ENCODE results near the gene PSMG1. TPM values are rescaled to one million over a fixed set of nuclear protein-coding genes. Genes with fewer than 3 reads are reported as not detected.
"Not testable (repeated sequence)": the region's sequence is repeated elsewhere in the genome, so short reads cannot be mapped to it uniquely, and the experiment has no call there.

The PSMG1 gene
- total RNA-seq, 2 donors from 2014 or later, result 62.1 to 85.2 TPM

GRCh38 chr21:39149882-39150281 is 33.4 kb downstream of the PSMG1 start:
- ATAC-seq, result no peak
- Mint-ChIP-seq H3K9me3 (no peaks in the 10 kb centered on the region), H3K27ac (no peak overlapping the region), H3K36me3 (no peaks in the 10 kb centered on the region)
- DNase-seq (ENCODE audit: low spot score in 2 of 2), result no peak

GRCh38 chr21:39148975-39149374 is 34.3 kb downstream of the PSMG1 start:
- ATAC-seq, result no peak
- H3K9me3 Mint-ChIP-seq, result peaks cover 0 to 4% of the 10 kb centered on the region in 2 donors
- no peaks in the 10 kb centered on the region for H3K36me3 Mint-ChIP-seq
- no peak overlapping the region for H3K27ac Mint-ChIP-seq
- no peak for DNase-seq (ENCODE audit: low spot score in 2 of 2)

DNA sequence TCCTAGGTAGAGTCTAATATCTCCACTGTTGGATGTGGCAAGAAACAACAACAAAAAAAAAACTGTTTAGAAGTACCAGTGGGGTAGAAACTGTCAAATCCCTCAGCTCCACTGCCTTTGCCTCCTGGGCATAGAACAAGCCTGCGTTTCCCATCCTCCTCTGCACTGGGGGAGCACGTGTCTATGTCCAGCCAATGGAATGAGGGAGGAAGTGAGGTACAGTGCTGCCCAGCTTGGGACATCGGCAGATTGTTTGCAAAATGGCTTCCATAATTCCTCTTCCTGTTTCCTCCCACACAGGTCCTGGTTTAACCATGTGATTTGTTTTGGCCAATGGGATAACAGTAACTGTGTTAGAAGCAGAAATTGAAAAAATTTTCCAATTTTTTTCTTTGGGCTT is 39.1 kb downstream of the PSMG1 start:
- DNase-seq (ENCODE audit: low spot score in 2 of 2) (no peak), ATAC-seq (no peak)
- peaks cover 0 to 7% of the 10 kb centered on the region in 2 donors for H3K9me3 Mint-ChIP-seq
- H3K36me3 Mint-ChIP-seq, result no peaks in the 10 kb centered on the region
- H3K27ac Mint-ChIP-seq, result no peak overlapping the region

GRCh38 chr21:39142972-39143371 is 40.3 kb downstream of the PSMG1 start:
- peaks cover 0 to 7% of the 10 kb centered on the region in 2 donors for H3K9me3 Mint-ChIP-seq
- no peak overlapping the region for H3K27ac Mint-ChIP-seq
- no peaks in the 10 kb centered on the region for H3K36me3 Mint-ChIP-seq
- ATAC-seq, result no peak
- no peak for DNase-seq (ENCODE audit: low spot score in 2 of 2)

- Mint-ChIP-seq H3K9me3 (peaks cover 0 to 7% of the 10 kb centered on the region in 2 donors), H3K27ac (no peak overlapping the region), H3K36me3 (no peaks in the 10 kb centered on the region)
- DNase-seq (ENCODE audit: low spot score in 2 of 2), result no peak
- ATAC-seq, result no peak
Observed at GRCh38 chr21:39141502-39141901, 41.7 kb downstream of the PSMG1 start.

- H3K27ac Mint-ChIP-seq, result no peak overlapping the region
- no peaks in the 10 kb centered on the region for H3K9me3 Mint-ChIP-seq
- ATAC-seq, result no peak
- DNase-seq (ENCODE audit: low spot score in 2 of 2), result no peak
- no peaks in the 10 kb centered on the region for H3K36me3 Mint-ChIP-seq
Observed at GRCh38 chr21:39137248-39138178, 45.7 kb downstream of the PSMG1 start.

DNA sequence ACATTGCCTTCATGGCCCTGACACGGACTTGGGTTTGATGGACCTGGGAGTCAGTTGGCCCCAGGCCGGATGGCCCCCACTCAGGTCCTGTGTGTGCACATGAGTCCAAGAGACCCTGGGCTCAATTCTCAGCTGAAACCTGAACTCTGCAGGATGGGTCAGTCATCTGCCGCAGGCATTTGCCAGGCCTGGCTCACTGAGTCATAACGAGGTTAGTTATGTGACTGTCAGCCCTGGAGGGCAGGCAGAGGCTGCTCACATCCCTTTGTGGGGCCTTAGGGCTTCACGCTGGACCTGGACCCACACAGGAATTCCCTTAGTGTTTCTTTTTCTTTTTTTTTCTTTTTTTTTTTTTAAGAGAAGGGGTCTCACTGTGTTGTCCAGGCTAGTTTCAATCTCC is 46.5 kb downstream of the PSMG1 start:
- peak in 1 of 2 donors; percentile 24 for ATAC-seq

DNA sequence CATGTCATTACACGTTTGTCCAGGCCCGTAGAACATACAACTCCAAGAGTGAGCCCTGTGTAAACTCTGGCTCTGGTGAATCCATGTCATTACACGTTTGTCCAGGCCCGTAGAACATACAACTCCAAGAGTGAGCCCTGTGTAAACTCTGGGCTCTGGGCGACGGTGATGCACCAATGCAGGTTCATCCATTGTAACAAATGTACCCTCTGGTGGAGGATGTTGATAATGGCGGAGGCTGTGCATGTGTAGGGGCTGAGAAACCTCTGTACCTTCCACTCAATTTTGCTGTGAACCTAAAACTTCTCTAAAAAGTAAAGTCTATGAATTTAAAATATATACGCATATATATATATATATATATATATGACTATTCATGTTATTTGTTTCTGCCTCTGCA is 47.1 kb downstream of the PSMG1 start:
- H3K27ac Mint-ChIP-seq; DNase-seq (ENCODE audit: low spot score in 2 of 2); H3K9me3 Mint-ChIP-seq; H3K36me3 Mint-ChIP-seq: not testable (repeated sequence)
- peak; percentile 36 to 51 for ATAC-seq

More for the DNA sequence above, 46.5 kb downstream of the PSMG1 start:
- DNase-seq (ENCODE audit: low spot score in 2 of 2), result no peak
- Mint-ChIP-seq H3K36me3 (no peaks in the 10 kb centered on the region), H3K27ac (no peak overlapping the region), H3K9me3 (no peaks in the 10 kb centered on the region)

GRCh38 chr21:39134288-39134810 is 48.9 kb downstream of the PSMG1 start:
- Mint-ChIP-seq H3K27ac (no peak overlapping the region), H3K9me3 (no peaks in the 10 kb centered on the region), H3K36me3 (no peaks in the 10 kb centered on the region)
- no peak for DNase-seq (ENCODE audit: low spot score in 2 of 2)
- no peak for ATAC-seq

DNA sequence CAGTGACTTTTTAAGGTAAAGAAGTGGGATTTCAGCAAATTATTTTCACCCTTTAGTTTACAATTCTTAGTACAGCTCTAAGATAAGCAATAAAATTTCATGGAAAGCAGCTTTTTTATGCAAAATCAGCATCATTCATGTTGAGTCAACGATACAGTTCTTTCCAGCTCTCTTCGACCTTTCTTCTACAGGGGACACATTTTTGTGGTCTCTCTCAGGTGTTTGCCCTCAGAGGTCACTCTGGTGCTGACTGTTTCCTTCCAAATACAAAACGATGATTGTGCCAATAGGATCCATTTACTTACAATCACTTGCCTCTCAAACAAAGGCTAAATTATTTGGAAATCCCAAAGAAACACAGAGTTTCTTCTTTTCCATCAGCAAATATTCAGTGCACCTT is 51.0 kb downstream of the PSMG1 start:
- DNase-seq (ENCODE audit: low spot score in 2 of 2) (no peak), ATAC-seq (no peak)
- H3K9me3 Mint-ChIP-seq, result no peaks in the 10 kb centered on the region
- no peak overlapping the region for H3K27ac Mint-ChIP-seq
- H3K36me3 Mint-ChIP-seq, result no peaks in the 10 kb centered on the region

DNA sequence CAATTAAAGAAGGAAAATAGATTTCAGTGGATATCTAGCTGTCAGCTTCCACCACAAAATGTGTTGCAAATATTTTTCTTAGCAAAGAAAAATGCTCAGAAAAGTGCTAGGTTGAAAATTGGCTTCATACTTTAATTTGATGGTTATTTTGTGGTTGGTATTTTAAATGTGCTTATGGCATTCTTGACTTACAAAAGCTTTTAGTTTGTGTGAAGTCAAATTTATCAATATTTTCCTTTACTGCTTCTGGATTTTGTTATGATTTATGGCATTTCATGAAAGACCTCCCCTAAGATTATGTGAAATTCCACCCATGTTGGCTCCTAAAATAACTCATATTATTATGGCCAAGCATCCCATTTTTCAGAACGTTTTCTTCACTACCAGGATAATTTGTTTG is 51.5 kb downstream of the PSMG1 start:
- ATAC-seq, result no peak
- Mint-ChIP-seq H3K36me3 (no peaks in the 10 kb centered on the region), H3K27ac (no peak overlapping the region), H3K9me3 (no peaks in the 10 kb centered on the region)
- DNase-seq (ENCODE audit: low spot score in 2 of 2), result no peak

DNA sequence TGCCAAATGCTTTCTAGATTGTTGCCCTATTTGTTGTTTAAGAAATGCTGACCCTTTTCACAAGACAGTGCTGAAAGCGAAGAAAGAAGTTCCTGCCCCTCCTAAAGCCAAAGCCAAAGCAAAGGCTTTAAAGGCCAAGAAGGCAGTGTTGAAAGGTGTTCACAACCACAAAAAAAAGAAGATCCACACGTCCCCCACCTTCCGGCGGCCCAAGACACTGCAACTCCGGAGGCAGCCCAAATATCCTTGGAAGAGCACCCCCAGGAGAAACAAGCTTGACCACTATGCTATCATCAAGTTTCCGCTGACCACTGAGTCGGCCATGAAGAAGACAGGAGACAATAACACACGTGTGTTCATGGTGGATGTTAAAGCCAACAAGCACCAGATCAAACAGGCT is 55.7 kb downstream of the PSMG1 start:
- ATAC-seq (no peak), DNase-seq (ENCODE audit: low spot score in 2 of 2) (no peak)
- Mint-ChIP-seq H3K27ac (no peak overlapping the region), H3K9me3 (no peaks in the 10 kb centered on the region), H3K36me3 (no peaks in the 10 kb centered on the region)

DNA sequence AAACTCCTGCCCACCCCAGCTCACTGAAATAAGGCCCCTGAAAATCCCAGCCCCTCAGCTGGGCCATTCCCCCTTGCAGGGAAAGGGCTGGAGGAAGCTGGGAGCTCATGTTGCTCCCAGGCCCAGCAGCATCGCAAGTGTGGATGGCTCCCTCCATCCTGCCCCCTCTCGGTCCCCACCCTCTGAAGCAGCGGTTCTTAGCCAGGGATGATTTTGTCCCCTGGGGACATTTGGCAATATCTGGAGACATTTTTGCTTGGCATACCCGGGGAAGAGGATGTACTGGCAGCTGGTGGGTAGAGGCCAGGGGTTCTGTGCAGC is 56.8 kb downstream of the PSMG1 start:
- Mint-ChIP-seq H3K36me3 (peaks cover 0 to 6% of the 10 kb centered on the region in 2 donors), H3K9me3 (peaks cover 0 to 8% of the 10 kb centered on the region in 2 donors), H3K27ac (no peak overlapping the region)
- DNase-seq (ENCODE audit: low spot score in 2 of 2) (no peak), ATAC-seq (no peak)

DNA sequence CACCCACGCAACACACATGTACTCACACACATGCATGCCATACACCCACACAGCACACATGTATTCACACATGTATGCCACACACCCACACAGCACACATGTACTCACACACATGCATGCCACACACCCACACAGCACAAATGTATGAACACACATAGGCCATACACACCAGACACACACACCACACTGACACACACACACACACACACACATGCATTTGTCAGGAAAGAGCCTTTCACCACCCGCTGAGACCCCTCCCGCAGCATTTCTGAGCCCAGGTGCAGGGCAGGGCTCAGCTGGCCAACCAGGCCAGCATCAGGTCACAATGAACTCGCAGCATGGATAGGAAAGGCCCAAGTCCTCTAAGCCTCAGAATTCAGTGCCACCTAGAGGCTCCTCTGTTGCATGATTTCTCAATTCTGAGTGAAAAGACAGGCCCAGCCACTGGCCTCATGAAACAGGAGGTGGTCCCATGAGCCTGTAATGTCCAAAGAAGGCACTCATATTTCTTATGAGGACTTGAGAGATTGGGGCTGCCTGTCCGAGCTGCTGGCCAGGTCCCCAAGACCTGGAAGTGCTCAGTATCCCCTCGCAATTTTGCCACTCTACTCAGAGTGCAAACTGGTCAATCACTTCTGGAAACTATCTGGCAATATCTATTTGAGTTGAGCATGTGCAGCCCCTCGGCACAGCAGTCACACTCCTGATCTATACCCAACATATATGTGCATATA is 57.3 kb downstream of the PSMG1 start:
- H3K9me3 Mint-ChIP-seq, result peaks cover 0 to 8% of the 10 kb centered on the region in 2 donors
- DNase-seq (ENCODE audit: low spot score in 2 of 2) (no peak), ATAC-seq (peak; percentile 41)
- peaks cover 0 to 6% of the 10 kb centered on the region in 2 donors for H3K36me3 Mint-ChIP-seq
- no peak overlapping the region for H3K27ac Mint-ChIP-seq

Measured in activated naive CD4-positive, alpha-beta T cell treated with anti-CD3 and anti-CD28 coated beads, Interleukin-2, amount 50 U/mL, for 72 hours (primary cell).